ENCODE data around the gene TNRC6B. TPM values are rescaled to one million over a fixed set of nuclear protein-coding genes. Genes with fewer than 3 reads are reported as not detected.

TNRC6B gene
- polyA plus RNA-seq, 3 donors = 7.2 to 16.5 (median 11.8) TPM

DNA sequence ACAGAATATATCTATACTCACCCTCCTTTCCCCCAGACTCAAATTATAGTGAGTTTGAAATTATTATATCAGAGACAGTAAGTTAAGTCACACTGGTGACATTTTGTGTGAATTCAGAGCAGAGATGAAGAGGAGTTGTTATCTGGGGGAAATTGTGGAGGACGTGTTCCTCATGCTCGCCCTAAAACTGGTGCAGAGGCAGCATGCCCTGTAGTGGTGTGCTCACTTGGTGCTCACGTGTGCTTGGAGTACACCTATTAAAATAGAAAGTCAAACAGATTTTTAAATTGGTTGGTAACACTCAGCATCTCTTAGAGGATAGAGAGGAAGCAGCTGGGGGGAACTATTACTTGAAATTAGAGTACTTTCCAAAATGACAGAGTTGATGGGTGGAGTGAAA, 117.0 kb downstream of the TNRC6B start:
- Histone ChIP-seq H2AFZ (ENCODE audit: insufficient read depth, low read depth, low read length, poor library complexity, severe bottlenecking) (no peak overlapping the region), H3K4me3 (replicated peaks in 1 of 3; ENCODE audit: low read depth in 2 of 3, low read length in 3 of 3) (no peak overlapping the region), H3K79me2 (ENCODE audit: insufficient read depth, low read length) (no peaks in the 10 kb centered on the region), H3K4me1 (ENCODE audit: control insufficient read depth in 1 of 2, insufficient read depth in 2 of 2, low read length in 2 of 2) (peaks cover 0 to 6% of the 10 kb centered on the region in 2 donors), H3K27me3 (ENCODE audit: control insufficient read depth in 2 of 2, insufficient read depth in 2 of 2, low read length in 2 of 2) (no peaks in the 10 kb centered on the region), H3K9ac (ENCODE audit: insufficient read depth, low read length, poor library complexity, severe bottlenecking) (no peak overlapping the region), H4K20me1 (ENCODE audit: insufficient read depth, low read length) (peaks cover 21% of the 10 kb centered on the region), H3K36me3 (replicated peaks in 1 of 2; ENCODE audit: control insufficient read depth in 1 of 2, insufficient read depth in 2 of 2, low read length in 2 of 2) (peaks cover 53 to 87% of the 10 kb centered on the region in 2 donors), H3K4me2 (replicated peaks; ENCODE audit: extremely low read depth, low read length, poor library complexity, severe bottlenecking) (no peak overlapping the region), H3K9me3 (replicated peaks in 1 of 2; ENCODE audit: control insufficient read depth in 1 of 2, insufficient read depth in 1 of 2, low read length in 2 of 2) (no peaks in the 10 kb centered on the region), H3K27ac (ENCODE audit: low read depth in 1 of 2, low read length in 2 of 2) (no peak overlapping the region)
- Mint-ChIP-seq H3K27ac (peak overlapping the region in 2 of 7 donors; percentile 6 to 37), H3K27me3 (ENCODE audit: low read depth in 3 of 3) (peaks cover 0 to 2% (median 0%) of the 10 kb centered on the region in 3 donors), H3K9me3 (no peaks in the 10 kb centered on the region), H3K36me3 (peaks cover 66 to 90% of the 10 kb centered on the region in 2 donors), H3K4me3 (no peak overlapping the region), H3K4me1 (peaks cover 5% of the 10 kb centered on the region)
- TF ChIP-seq, protein P1, sequence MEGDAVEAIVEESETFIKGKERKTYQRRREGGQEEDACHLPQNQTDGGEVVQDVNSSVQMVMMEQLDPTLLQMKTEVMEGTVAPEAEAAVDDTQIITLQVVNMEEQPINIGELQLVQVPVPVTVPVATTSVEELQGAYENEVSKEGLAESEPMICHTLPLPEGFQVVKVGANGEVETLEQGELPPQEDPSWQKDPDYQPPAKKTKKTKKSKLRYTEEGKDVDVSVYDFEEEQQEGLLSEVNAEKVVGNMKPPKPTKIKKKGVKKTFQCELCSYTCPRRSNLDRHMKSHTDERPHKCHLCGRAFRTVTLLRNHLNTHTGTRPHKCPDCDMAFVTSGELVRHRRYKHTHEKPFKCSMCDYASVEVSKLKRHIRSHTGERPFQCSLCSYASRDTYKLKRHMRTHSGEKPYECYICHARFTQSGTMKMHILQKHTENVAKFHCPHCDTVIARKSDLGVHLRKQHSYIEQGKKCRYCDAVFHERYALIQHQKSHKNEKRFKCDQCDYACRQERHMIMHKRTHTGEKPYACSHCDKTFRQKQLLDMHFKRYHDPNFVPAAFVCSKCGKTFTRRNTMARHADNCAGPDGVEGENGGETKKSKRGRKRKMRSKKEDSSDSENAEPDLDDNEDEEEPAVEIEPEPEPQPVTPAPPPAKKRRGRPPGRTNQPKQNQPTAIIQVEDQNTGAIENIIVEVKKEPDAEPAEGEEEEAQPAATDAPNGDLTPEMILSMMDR (IDR thresholded peaks at IDR 0.05) = no peak
- intact Hi-C loops (cut with micrococcal nuclease) = no loop called here
- 100% methylated on average over 2 of the region's 3 CpGs for WGBS (ENCODE audit: insufficient coverage)
- no peak for DNase-seq

DNA sequence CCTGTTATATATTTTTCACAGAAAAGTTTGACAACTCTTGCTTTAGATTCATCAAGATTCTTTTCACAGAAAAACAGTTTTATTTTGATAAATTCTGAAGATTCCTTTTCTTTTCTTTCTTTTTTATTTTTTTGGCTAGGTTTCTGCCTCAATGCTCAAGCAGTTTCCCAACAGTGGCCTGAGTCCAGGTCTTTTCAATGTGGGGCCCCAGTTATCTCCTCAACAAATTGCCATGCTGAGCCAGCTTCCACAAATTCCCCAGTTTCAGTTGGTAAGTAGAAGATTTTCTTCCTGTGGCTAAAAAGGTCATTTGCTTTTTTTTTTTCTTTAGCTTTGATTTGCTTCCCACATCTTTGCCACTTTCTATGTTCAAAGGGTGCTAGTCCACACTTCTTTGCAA, 122.6 kb downstream of the TNRC6B start:
- no peaks in the 10 kb centered on the region for H3K4me1 ChIP-seq (ENCODE audit: control insufficient read depth in 1 of 2, insufficient read depth in 2 of 2, low read length in 2 of 2)
- H3K9me3 Mint-ChIP-seq = no peaks in the 10 kb centered on the region
- no peak overlapping the region for H2AFZ ChIP-seq (ENCODE audit: insufficient read depth, low read depth, low read length, poor library complexity, severe bottlenecking)
- H3K9ac ChIP-seq (ENCODE audit: insufficient read depth, low read length, poor library complexity, severe bottlenecking) = no peak overlapping the region
- no peaks in the 10 kb centered on the region for H3K9me3 ChIP-seq (replicated peaks in 1 of 2; ENCODE audit: control insufficient read depth in 1 of 2, insufficient read depth in 1 of 2, low read length in 2 of 2)
- peaks cover 0 to 2% (median 0%) of the 10 kb centered on the region in 3 donors for H3K27me3 Mint-ChIP-seq (ENCODE audit: low read depth in 3 of 3)
- TF ChIP-seq, protein P1 (IDR thresholded peaks at IDR 0.05) = no peak
- intact Hi-C loops (cut with micrococcal nuclease) = no loop called here
- peaks cover 68 to 86% of the 10 kb centered on the region in 2 donors for H3K36me3 ChIP-seq (replicated peaks in 1 of 2; ENCODE audit: control insufficient read depth in 1 of 2, insufficient read depth in 2 of 2, low read length in 2 of 2)
- no peaks in the 10 kb centered on the region for H3K4me1 Mint-ChIP-seq
- no peak overlapping the region for H3K4me3 Mint-ChIP-seq
- H3K79me2 ChIP-seq (ENCODE audit: insufficient read depth, low read length) = no peaks in the 10 kb centered on the region
- no peak overlapping the region for H3K4me3 ChIP-seq (replicated peaks in 1 of 3; ENCODE audit: low read depth in 2 of 3, low read length in 3 of 3)
- no peak overlapping the region for H3K4me2 ChIP-seq (replicated peaks; ENCODE audit: extremely low read depth, low read length, poor library complexity, severe bottlenecking)
- peaks cover 5% of the 10 kb centered on the region for H4K20me1 ChIP-seq (ENCODE audit: insufficient read depth, low read length)
- H3K27ac Mint-ChIP-seq = no peak overlapping the region
- no peak for DNase-seq
- H3K27me3 ChIP-seq (ENCODE audit: control insufficient read depth in 2 of 2, insufficient read depth in 2 of 2, low read length in 2 of 2) = no peaks in the 10 kb centered on the region
- H3K36me3 Mint-ChIP-seq = peaks cover 65 to 85% of the 10 kb centered on the region in 2 donors
- H3K27ac ChIP-seq (ENCODE audit: low read depth in 1 of 2, low read length in 2 of 2) = no peak overlapping the region
